ENCODE measurements around the gene THADA.

THADA gene

DNA sequence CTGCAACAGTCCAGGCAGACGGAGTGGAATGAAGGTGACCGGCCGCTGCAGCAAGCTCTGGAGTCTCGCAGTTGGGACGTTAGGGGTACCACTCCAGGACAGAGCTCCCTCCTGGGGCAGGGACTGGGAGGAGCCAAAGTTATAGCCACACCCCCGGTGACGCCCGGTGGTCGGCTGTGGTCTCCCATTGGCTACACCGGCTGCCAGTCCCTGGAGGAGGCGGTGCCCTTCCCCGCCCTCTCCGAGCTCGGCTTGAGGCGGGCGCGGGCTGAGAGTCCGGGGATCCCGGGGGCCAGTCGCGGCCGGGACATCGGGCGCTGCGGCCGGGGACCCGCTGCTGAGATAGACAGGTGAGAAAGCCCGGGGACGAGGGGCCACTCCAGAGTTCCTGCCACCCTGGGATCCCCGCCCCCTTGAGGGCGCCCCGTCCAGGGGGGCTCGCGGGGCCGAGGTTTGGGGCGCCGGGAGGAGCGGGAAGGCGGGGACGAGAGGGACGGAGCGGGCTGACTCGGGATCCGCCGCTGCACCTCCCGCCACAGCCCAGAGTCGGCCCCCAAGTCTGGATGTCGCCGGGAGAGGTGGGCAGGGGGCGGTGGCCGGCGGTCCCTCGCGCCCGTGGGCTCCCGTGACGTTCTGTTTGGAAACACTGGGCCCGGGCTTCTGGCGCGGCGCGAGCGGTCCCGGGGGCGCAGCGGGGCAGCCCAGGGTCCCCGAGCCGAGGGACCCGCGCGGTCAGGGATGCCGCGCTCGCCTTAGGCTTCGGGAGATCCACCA lies 41.4 kb upstream of the THADA start, which contains the start of gene PLEKHH2 (continued):
- TF ChIP-seq ZNF274 (IDR thresholded peaks at IDR 0.05; ENCODE audit: low read length) = no peak
- no peak for TF ChIP-seq ZNF274 (tag by site-specific recombination; IDR thresholded peaks at IDR 0.05; ENCODE audit: borderline replicate concordance)
- TF ChIP-seq ZNF621 (tag by site-specific recombination; IDR thresholded peaks at IDR 0.05) = no peak
- no peak for TF ChIP-seq ZNF311 (tag by site-specific recombination; IDR thresholded peaks at IDR 0.05; ENCODE audit: borderline replicate concordance)
- no peak for TF ChIP-seq ZNF426 (tag by site-specific recombination; IDR thresholded peaks at IDR 0.05)
- TF ChIP-seq ZNF830 (tag by site-specific recombination; IDR thresholded peaks at IDR 0.05; ENCODE audit: low read depth) = no peak
- TF ChIP-seq, protein P1, sequence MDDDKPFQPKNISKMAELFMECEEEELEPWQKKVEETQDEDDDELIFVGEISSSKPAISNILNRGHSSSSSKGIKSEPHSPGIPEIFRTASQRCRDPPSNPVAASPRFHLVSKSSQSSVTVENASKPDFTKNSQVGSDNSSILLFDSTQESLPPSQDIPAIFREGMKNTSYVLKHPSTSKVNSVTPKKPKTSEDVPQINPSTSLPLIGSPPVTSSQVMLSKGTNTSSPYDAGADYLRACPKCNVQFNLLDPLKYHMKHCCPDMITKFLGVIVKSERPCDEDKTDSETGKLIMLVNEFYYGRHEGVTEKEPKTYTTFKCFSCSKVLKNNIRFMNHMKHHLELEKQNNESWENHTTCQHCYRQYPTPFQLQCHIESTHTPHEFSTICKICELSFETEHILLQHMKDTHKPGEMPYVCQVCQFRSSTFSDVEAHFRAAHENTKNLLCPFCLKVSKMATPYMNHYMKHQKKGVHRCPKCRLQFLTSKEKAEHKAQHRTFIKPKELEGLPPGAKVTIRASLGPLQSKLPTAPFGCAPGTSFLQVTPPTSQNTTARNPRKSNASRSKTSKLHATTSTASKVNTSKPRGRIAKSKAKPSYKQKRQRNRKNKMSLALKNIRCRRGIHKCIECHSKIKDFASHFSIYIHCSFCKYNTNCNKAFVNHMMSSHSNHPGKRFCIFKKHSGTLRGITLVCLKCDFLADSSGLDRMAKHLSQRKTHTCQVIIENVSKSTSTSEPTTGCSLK (tag by site-specific recombination; IDR thresholded peaks at IDR 0.05) = no peak
- TF ChIP-seq, protein P2, sequence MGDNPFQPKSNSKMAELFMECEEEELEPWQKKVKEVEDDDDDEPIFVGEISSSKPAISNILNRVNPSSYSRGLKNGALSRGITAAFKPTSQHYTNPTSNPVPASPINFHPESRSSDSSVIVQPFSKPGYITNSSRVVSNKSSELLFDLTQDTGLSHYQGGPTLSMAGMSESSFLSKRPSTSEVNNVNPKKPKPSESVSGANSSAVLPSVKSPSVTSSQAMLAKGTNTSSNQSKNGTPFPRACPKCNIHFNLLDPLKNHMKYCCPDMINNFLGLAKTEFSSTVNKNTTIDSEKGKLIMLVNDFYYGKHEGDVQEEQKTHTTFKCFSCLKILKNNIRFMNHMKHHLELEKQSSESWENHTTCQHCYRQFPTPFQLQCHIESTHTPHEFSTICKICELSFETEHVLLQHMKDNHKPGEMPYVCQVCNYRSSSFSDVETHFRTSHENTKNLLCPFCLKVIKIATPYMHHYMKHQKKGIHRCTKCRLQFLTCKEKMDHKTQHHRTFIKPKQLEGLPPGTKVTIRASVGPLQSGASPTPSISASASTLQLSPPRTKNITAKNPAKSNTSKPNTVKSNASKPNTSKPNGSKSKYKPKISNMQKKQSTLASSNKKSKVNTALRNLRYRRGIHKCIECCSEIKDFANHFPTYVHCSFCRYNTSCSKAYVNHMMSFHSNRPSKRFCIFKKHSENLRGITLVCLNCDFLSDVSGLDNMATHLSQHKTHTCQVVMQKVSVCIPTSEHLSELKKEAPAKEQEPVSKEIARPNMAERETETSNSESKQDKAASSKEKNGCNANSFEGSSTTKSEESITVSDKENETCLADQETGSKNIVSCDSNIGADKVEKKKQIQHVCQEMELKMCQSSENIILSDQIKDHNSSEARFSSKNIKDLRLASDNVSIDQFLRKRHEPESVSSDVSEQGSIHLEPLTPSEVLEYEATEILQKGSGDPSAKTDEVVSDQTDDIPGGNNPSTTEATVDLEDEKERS (tag by site-specific recombination; IDR thresholded peaks at IDR 0.05) = no peak
- TF ChIP-seq PBX3 (CRISPR knock-in tag; IDR thresholded peaks at IDR 0.05) = peak; percentile 98
- TF ChIP-seq ZNF140 (tag by site-specific recombination; IDR thresholded peaks at IDR 0.05) = no peak
- TF ChIP-seq, protein P3, sequence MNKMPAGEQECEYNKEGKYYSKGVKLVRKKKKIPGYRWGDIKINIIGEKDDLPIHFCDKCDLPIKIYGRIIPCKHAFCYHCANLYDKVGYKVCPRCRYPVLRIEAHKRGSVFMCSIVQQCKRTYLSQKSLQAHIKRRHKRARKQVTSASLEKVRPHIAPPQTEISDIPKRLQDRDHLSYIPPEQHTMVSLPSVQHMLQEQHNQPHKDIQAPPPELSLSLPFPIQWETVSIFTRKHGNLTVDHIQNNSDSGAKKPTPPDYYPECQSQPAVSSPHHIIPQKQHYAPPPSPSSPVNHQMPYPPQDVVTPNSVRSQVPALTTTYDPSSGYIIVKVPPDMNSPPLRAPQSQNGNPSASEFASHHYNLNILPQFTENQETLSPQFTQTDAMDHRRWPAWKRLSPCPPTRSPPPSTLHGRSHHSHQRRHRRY (tag by site-specific recombination; IDR thresholded peaks at IDR 0.05) = no peak
- no peak for TF ChIP-seq ZNF521 (tag by site-specific recombination; IDR thresholded peaks at IDR 0.05)
- no peak for TF ChIP-seq ZNF776 (tag by site-specific recombination; IDR thresholded peaks at IDR 0.05; ENCODE audit: borderline replicate concordance)
- no peak for TF ChIP-seq ZNF184 (tag by site-specific recombination; IDR thresholded peaks at IDR 0.05)
- TF ChIP-seq, protein P4, sequence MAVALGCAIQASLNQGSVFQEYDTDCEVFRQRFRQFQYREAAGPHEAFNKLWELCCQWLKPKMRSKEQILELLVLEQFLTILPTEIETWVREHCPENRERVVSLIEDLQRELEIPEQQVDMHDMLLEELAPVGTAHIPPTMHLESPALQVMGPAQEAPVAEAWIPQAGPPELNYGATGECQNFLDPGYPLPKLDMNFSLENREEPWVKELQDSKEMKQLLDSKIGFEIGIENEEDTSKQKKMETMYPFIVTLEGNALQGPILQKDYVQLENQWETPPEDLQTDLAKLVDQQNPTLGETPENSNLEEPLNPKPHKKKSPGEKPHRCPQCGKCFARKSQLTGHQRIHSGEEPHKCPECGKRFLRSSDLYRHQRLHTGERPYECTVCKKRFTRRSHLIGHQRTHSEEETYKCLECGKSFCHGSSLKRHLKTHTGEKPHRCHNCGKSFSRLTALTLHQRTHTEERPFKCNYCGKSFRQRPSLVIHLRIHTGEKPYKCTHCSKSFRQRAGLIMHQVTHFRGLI (tag by site-specific recombination; IDR thresholded peaks at IDR 0.05) = peak; percentile 37; the same call in 1 of the 2 replicates
- TF ChIP-seq ZNF394 (tag by site-specific recombination; IDR thresholded peaks at IDR 0.05; ENCODE audit: borderline replicate concordance) = no peak
- no peak for TF ChIP-seq ZNF37A (tag by site-specific recombination; IDR thresholded peaks at IDR 0.05)
- no peak for TF ChIP-seq ZNF639 (tag by site-specific recombination; IDR thresholded peaks at IDR 0.05)
- TF ChIP-seq ZNF530 (tag by site-specific recombination; IDR thresholded peaks at IDR 0.05; ENCODE audit: low read depth) = no peak
- no peak for TF ChIP-seq ZNF660 (tag by site-specific recombination; IDR thresholded peaks at IDR 0.05)
- TF ChIP-seq ZBTB10 (tag by site-specific recombination; IDR thresholded peaks at IDR 0.05) = peak; percentile 85
- TF ChIP-seq ZFP69B (tag by site-specific recombination; IDR thresholded peaks at IDR 0.05) = no peak
- TF ChIP-seq CTCF (tag by site-specific recombination; IDR thresholded peaks at IDR 0.05) = no peak

All from HEK293 (cell line).